Neural cell (in vitro differentiated cells): Measurements from ENCODE around the gene KCND2. TPM values are rescaled to one million over a fixed set of nuclear protein-coding genes. Genes with fewer than 3 reads are reported as not detected.

Experiments used
- H2AFZ ChIP-seq: fragments of 200-600, 300-800 bp; sonication (generic), shearing (Covaris generic); 2 replicates; pipeline ENCODE4 v1.6.0; 2014; ENCODE audit warnings: low read depth, mild to moderate bottlenecking, antibody characterized with exemption, low read length, moderate library complexity
- H3F3A ChIP-seq: fragments of 200-600 bp; shearing (Covaris generic); 2 replicates; pipeline ENCODE4 v1.6.1; 2016; ENCODE audit warnings: mild to moderate bottlenecking, moderate library complexity, mixed read lengths, antibody characterized with exemption, low read length; ENCODE audit not compliant: insufficient read depth, poor library complexity, severe bottlenecking
- H3K27ac ChIP-seq: fragments of 200-600, 300-800 bp; sonication (generic), shearing (Covaris generic); 2 replicates; pipeline ENCODE4 v1.5.1; 2014; ENCODE audit warnings: mild to moderate bottlenecking, low read length, moderate library complexity
- H3K27me3 ChIP-seq: fragments of 300-800, 200-600 bp; sonication (generic), shearing (Covaris generic); 2 replicates; pipeline ENCODE4 v1.6.0; 2014; ENCODE audit warnings: mild to moderate bottlenecking, low read depth, low read length, moderate library complexity; ENCODE audit not compliant: insufficient read depth
- H3K36me3 ChIP-seq: fragments of 300-800, 200-600 bp; sonication (generic), shearing (Covaris generic); 2 replicates; pipeline ENCODE4 v1.5.1; 2014; ENCODE audit warnings: mild to moderate bottlenecking, antibody characterized with exemption, low read length, moderate library complexity; ENCODE audit not compliant: insufficient read depth
- H3K4me2 ChIP-seq: fragments of 300-800, 200-600 bp; sonication (generic), shearing (Covaris generic); 2 replicates; pipeline ENCODE4 v1.6.0; 2014; ENCODE audit warnings: mild to moderate bottlenecking, low read length
- H3K4me3 ChIP-seq: fragments of 300-800, 200-600 bp; sonication (generic), shearing (Covaris generic); 2 replicates; pipeline ENCODE4 v1.5.1; 2014; ENCODE audit warnings: mild to moderate bottlenecking, low read length, moderate library complexity
- H3K79me2 ChIP-seq: fragments of 200-600 bp; shearing (Covaris generic); replicated peaks from 2 replicates; pipeline ENCODE4 v1.6.0; 2014; ENCODE audit warnings: mild to moderate bottlenecking, low read length, moderate library complexity; ENCODE audit not compliant: insufficient read depth
- H3K9ac ChIP-seq: fragments of 300-800, 200-600 bp; sonication (generic), shearing (Covaris generic); 2 replicates; pipeline ENCODE4 v1.6.1; 2016; ENCODE audit warnings: mild to moderate bottlenecking, low read length, mixed read lengths
- H3K9me2 ChIP-seq: fragments of 200-600 bp; shearing (Covaris generic); 2 replicates; pipeline ENCODE4 v1.6.1; 2016; ENCODE audit warnings: mild to moderate bottlenecking, low read length, mixed read lengths; ENCODE audit not compliant: insufficient read depth
- H3K9me3 ChIP-seq: fragments of 200-600, 300-800 bp; sonication (generic), shearing (Covaris generic); 2 replicates; pipeline ENCODE4 v1.6.1; 2016; ENCODE audit warnings: mild to moderate bottlenecking, mixed run types, low read length, moderate library complexity, mixed read lengths
- H4K20me1 ChIP-seq: fragments of 200-600 bp; shearing (Covaris generic); 2 replicates; pipeline ENCODE4 v1.6.1; 2016; ENCODE audit warnings: mild to moderate bottlenecking, mixed run types; ENCODE audit not compliant: insufficient read depth
- CTCF ChIP-seq: fragments of 450-650 bp; IDR thresholded peaks from 2 replicates; pipeline ENCODE4 v1.5.1; 2014; ENCODE audit warnings: antibody characterized with exemption, mild to moderate bottlenecking, moderate library complexity; ENCODE audit not compliant: poor library complexity, severe bottlenecking
- EP300 ChIP-seq: fragments of 450-650 bp; conservative IDR thresholded peaks from 2 replicates; pipeline ENCODE4 v1.6.1; 2014; ENCODE audit warnings: antibody characterized with exemption, mild to moderate bottlenecking, moderate library complexity; ENCODE audit not compliant: poor library complexity, severe bottlenecking
- EZH2 ChIP-seq: fragments of 200-600, 300-800 bp; shearing (Covaris generic), sonication (generic); IDR thresholded peaks from 2 replicates; pipeline ENCODE4 v1.6.1; 2014; ENCODE audit warnings: antibody characterized with exemption, low read length, borderline replicate concordance, mild to moderate bottlenecking; ENCODE audit not compliant: insufficient read depth, poor library complexity, severe bottlenecking
- MXI1 ChIP-seq: fragments of 450-650 bp; conservative IDR thresholded peaks from 2 replicates; pipeline ENCODE4 v1.6.1; 2014; ENCODE audit warnings: antibody characterized with exemption, mild to moderate bottlenecking; ENCODE audit not compliant: poor library complexity, severe bottlenecking
- POLR2AphosphoS5 ChIP-seq: IDR thresholded peaks from 2 replicates; pipeline ENCODE4 v1.6.1; 2012
- RAD21 ChIP-seq: fragments of 450-650 bp; conservative IDR thresholded peaks from 2 replicates; pipeline ENCODE4 v1.6.1; 2014; ENCODE audit warnings: antibody characterized with exemption, mild to moderate bottlenecking, moderate library complexity
- REST ChIP-seq: IDR thresholded peaks from 2 replicates; pipeline ENCODE4 v1.6.1; 2012; ENCODE audit warnings: borderline replicate concordance
- SMC3 ChIP-seq: fragments of 450-650 bp; conservative IDR thresholded peaks from 2 replicates; pipeline ENCODE4 v1.6.1; 2014; ENCODE audit warnings: antibody characterized with exemption, mild to moderate bottlenecking, moderate library complexity; ENCODE audit not compliant: poor library complexity
- TAF1 ChIP-seq: IDR thresholded peaks from 2 replicates; pipeline ENCODE4 v1.6.1; 2012; ENCODE audit warnings: low read depth
- polyA plus RNA-seq: library from polyadenylated mRNA; depleted of rRNA; stranded (reverse); fragments of >200 nt; gene quantifications from 2 replicates; pipeline ENCODE4 v1.2.3, GENCODE V29; 2014

KCND2 gene
- polyA plus RNA-seq, 1 donor from 2014 or later: 11.0 TPM

- Histone ChIP-seq H3K36me3 (no peaks in the 10 kb centered on the region), H3F3A (no peaks in the 10 kb centered on the region), H3K27ac (no peak overlapping the region), H3K4me3 (no peak overlapping the region), H3K9me3 (no peaks in the 10 kb centered on the region), H3K9me2 (no peaks in the 10 kb centered on the region), H3K27me3 (no peaks in the 10 kb centered on the region), H3K79me2 (no peaks in the 10 kb centered on the region), H2AFZ (no peak overlapping the region), H4K20me1 (no peaks in the 10 kb centered on the region), H3K4me2 (no peak overlapping the region), H3K9ac (no peak overlapping the region)
- no peak for TF ChIP-seq SMC3
- no peak for TF ChIP-seq EZH2
Measured at GRCh38 chr7:120260111-120260510, 12.9 kb upstream of the KCND2 start.

DNA sequence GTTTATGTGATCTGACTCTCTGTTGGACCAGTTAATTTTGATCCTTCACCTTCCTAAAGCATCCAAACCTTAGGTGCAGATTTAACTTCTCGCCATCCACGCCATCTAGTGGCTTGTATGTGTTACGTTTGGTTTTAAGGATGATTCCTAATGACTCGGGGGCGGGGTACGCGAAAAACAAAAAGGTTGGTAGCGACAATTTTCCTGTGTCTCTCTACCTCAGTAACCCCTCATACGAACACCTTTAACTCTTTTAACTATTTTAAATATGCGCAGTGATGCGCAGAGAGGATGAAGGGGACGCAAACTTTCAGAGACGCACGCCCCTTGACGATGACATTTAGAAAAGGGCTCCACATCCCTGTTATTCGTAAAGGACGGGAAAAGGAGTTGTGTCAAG, 714 bp upstream of the KCND2 start:
- H3K9ac ChIP-seq: peak overlapping the region; percentile 84

DNA sequence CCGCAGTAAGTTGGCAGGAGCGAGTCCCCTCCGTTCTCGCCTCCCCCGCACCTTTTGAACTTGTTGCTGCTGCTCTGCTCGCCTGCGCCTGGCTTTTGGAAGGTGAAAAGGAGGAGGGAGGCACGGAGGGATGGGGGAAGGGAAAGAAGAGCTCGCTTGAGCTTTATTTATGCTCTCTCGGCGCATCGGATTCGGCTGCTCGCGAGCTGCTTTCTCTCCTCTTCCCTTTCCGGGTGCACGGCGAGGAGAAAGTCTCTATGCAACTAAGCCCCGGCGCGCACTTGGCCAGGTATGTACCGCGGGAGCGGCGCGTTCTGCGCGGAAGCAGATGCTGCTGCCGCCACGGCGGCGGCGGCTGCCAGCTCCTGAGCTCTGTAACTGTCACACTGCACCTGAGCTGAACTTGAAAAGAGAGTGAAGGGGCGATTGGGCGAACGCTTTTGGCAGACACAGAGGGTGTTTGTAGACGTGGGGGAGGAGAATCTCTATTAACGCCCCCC, 551 bp downstream of the KCND2 start:
- Histone ChIP-seq H3K4me2 (peak overlapping the region; percentile 52), H3K4me3 (peak overlapping the region; percentile 85), H2AFZ (peak overlapping the region; percentile 37), H4K20me1 (no peaks in the 10 kb centered on the region), H3K9me3 (no peaks in the 10 kb centered on the region), H3K27me3 (peaks cover 7% of the 10 kb centered on the region), H3K79me2 (no peaks in the 10 kb centered on the region), H3K9ac (peak overlapping the region; percentile 84), H3K27ac (peak overlapping the region; percentile 42), H3F3A (no peaks in the 10 kb centered on the region), H3K9me2 (no peaks in the 10 kb centered on the region), H3K36me3 (no peaks in the 10 kb centered on the region)
- peak; percentile 63 for TF ChIP-seq RAD21
- TF ChIP-seq EZH2: no peak
- TF ChIP-seq EP300: no peak
- peak; percentile 49 for TF ChIP-seq TAF1
- peak; percentile 12 for TF ChIP-seq MXI1
- TF ChIP-seq POLR2AphosphoS5: peak; percentile 53
- no peak for TF ChIP-seq CTCF
- TF ChIP-seq REST: peak; percentile 21
- TF ChIP-seq SMC3: peak; percentile 68

More for the DNA sequence above, 714 bp upstream of the KCND2 start:
- H3K36me3 ChIP-seq: no peaks in the 10 kb centered on the region
- no peaks in the 10 kb centered on the region for H3K9me3 ChIP-seq
- H2AFZ ChIP-seq: peak overlapping the region; percentile 82
- peaks cover 7% of the 10 kb centered on the region for H3K27me3 ChIP-seq
- no peaks in the 10 kb centered on the region for H3K79me2 ChIP-seq
- H3K27ac ChIP-seq: peak overlapping the region; percentile 57
- peak overlapping the region; percentile 85 for H3K4me3 ChIP-seq
- H3K4me2 ChIP-seq: peak overlapping the region; percentile 69
- H3F3A ChIP-seq: no peaks in the 10 kb centered on the region
- no peaks in the 10 kb centered on the region for H3K9me2 ChIP-seq
- peak; percentile 90 for TF ChIP-seq RAD21
- TF ChIP-seq MXI1: no peak
- TF ChIP-seq EP300: no peak
- no peak for TF ChIP-seq TAF1
- TF ChIP-seq CTCF: peak; percentile 91
- TF ChIP-seq SMC3: peak; percentile 91
- TF ChIP-seq EZH2: no peak
- no peaks in the 10 kb centered on the region for H4K20me1 ChIP-seq
